Testis (tissue), 2 donors: ENCODE results near the gene RUNX1.

ENCODE experiments used
- CTCF ChIP-seq, 3 experiments: fragments of 450-650 bp in 2 of 3; fragments of 200-600 bp in 1 of 3; sonication (generic) in 1 of 3; IDR thresholded peaks; one replicate each; pipeline ENCODE4 v1.5.1; 2016 to 2019; ENCODE audit warnings: antibody characterized with exemption in 3 of 3, mild to moderate bottlenecking in 2 of 3, moderate library complexity in 1 of 3
- POLR2A ChIP-seq: fragments of 450-650 bp; IDR thresholded peaks from one replicate; pipeline ENCODE4 v1.6.1; 2017; ENCODE audit warnings: antibody characterized with exemption, mild to moderate bottlenecking, moderate library complexity

GRCh38 chr21:34819357-34819999, 229.6 kb downstream of the RUNX1 start:
- no peak for TF ChIP-seq POLR2A
- TF ChIP-seq CTCF (IDR thresholded peaks at IDR 0.05): no peak
